ENCODE measurements around the gene ROBO2. TPM values are rescaled to one million over a fixed set of nuclear protein-coding genes. Genes with fewer than 3 reads are reported as not detected.

Gene ROBO2
- total RNA-seq, 1 experiment from 2014 or later, result 0.16 TPM

- POLR2A ChIA-PET, result no interaction called here
- Mint-ChIP-seq H3K4me3 (ENCODE audit: unreplicated experiment) (no peak overlapping the region), H3K4me1 (ENCODE audit: low read depth, unreplicated experiment) (no peaks in the 10 kb centered on the region), H3K9me3 (ENCODE audit: unreplicated experiment) (no peaks in the 10 kb centered on the region), H3K36me3 (ENCODE audit: insufficient read depth, unreplicated experiment) (no peaks in the 10 kb centered on the region), H3K27ac (ENCODE audit: unreplicated experiment) (no peak overlapping the region), H3K27me3 (ENCODE audit: insufficient read depth, unreplicated experiment) (no peaks in the 10 kb centered on the region)
- H3K9me3 ChIP-seq, result no peaks in the 10 kb centered on the region
- H3K4me3 ChIP-seq (ENCODE audit: low read depth, low read length), result no peak overlapping the region
- intact Hi-C loops (cut with micrococcal nuclease; ENCODE audit: unreplicated experiment), result no loop called here
- CTCF ChIA-PET, result no interaction called here
- no peaks in the 10 kb centered on the region for H3K36me3 ChIP-seq (ENCODE audit: control insufficient read depth, insufficient read depth, low read length)
- no TSS peak for BruUV-seq (replicated peaks)
- no peaks in the 10 kb centered on the region for H3K27me3 ChIP-seq (replicated peaks; ENCODE audit: control insufficient read depth, insufficient read depth, low read length)
- DNase-seq, result no peak
- H3K4me1 ChIP-seq, result no peaks in the 10 kb centered on the region
- TF ChIP-seq CTCF (IDR thresholded peaks at IDR 0.05; ENCODE audit: insufficient read depth in 1 of 2, low read depth in 1 of 2, low read length in 1 of 2, severe bottlenecking in 1 of 2, unreplicated experiment in 1 of 2), result no peak
Observed at GRCh38 chr3:77207753-77208152, 167.9 kb downstream of the ROBO2 start.

GRCh38 chr3:77222701-77223100 is 182.8 kb downstream of the ROBO2 start:
- no peak overlapping the region for H3K4me3 Mint-ChIP-seq (ENCODE audit: unreplicated experiment)
- ChIA-PET CTCF (no interaction called here), POLR2A (no interaction called here)
- no TSS peak for BruUV-seq (replicated peaks)
- no peaks in the 10 kb centered on the region for H3K36me3 Mint-ChIP-seq (ENCODE audit: insufficient read depth, unreplicated experiment)
- Histone ChIP-seq H3K4me3 (ENCODE audit: low read depth, low read length) (no peak overlapping the region), H3K4me1 (no peaks in the 10 kb centered on the region), H3K9me3 (no peaks in the 10 kb centered on the region), H3K27me3 (replicated peaks; ENCODE audit: control insufficient read depth, insufficient read depth, low read length) (no peaks in the 10 kb centered on the region), H3K36me3 (ENCODE audit: control insufficient read depth, insufficient read depth, low read length) (no peaks in the 10 kb centered on the region)
- no peaks in the 10 kb centered on the region for H3K9me3 Mint-ChIP-seq (ENCODE audit: unreplicated experiment)
- H3K4me1 Mint-ChIP-seq (ENCODE audit: low read depth, unreplicated experiment), result no peaks in the 10 kb centered on the region
- TF ChIP-seq CTCF (IDR thresholded peaks at IDR 0.05; ENCODE audit: insufficient read depth in 1 of 2, low read depth in 1 of 2, low read length in 1 of 2, severe bottlenecking in 1 of 2, unreplicated experiment in 1 of 2), result no peak
- DNase-seq, result no peak
- intact Hi-C loops (cut with micrococcal nuclease; ENCODE audit: unreplicated experiment), result no loop called here
- H3K27ac Mint-ChIP-seq (ENCODE audit: unreplicated experiment), result no peak overlapping the region
- H3K27me3 Mint-ChIP-seq (ENCODE audit: insufficient read depth, unreplicated experiment), result peaks cover 3% of the 10 kb centered on the region

GRCh38 chr3:77227567-77227966 is 187.7 kb downstream of the ROBO2 start:
- Histone ChIP-seq H3K36me3 (ENCODE audit: control insufficient read depth, insufficient read depth, low read length) (no peaks in the 10 kb centered on the region), H3K4me1 (no peaks in the 10 kb centered on the region), H3K4me3 (ENCODE audit: low read depth, low read length) (no peak overlapping the region), H3K9me3 (no peaks in the 10 kb centered on the region), H3K27me3 (replicated peaks; ENCODE audit: control insufficient read depth, insufficient read depth, low read length) (no peaks in the 10 kb centered on the region)
- no TSS peak for BruUV-seq (replicated peaks)
- no peaks in the 10 kb centered on the region for H3K36me3 Mint-ChIP-seq (ENCODE audit: insufficient read depth, unreplicated experiment)
- H3K4me1 Mint-ChIP-seq (ENCODE audit: low read depth, unreplicated experiment), result no peaks in the 10 kb centered on the region
- ChIA-PET CTCF (no interaction called here), POLR2A (no interaction called here)
- no peak overlapping the region for H3K4me3 Mint-ChIP-seq (ENCODE audit: unreplicated experiment)
- peaks cover 3% of the 10 kb centered on the region for H3K27me3 Mint-ChIP-seq (ENCODE audit: insufficient read depth, unreplicated experiment)
- H3K27ac Mint-ChIP-seq (ENCODE audit: unreplicated experiment), result no peak overlapping the region
- intact Hi-C loops (cut with micrococcal nuclease; ENCODE audit: unreplicated experiment), result no loop called here
- H3K9me3 Mint-ChIP-seq (ENCODE audit: unreplicated experiment), result no peaks in the 10 kb centered on the region
- no peak for TF ChIP-seq CTCF (IDR thresholded peaks at IDR 0.05; ENCODE audit: insufficient read depth in 1 of 2, low read depth in 1 of 2, low read length in 1 of 2, severe bottlenecking in 1 of 2, unreplicated experiment in 1 of 2)
- DNase-seq, result no peak

Data from Caco-2 (cell line).